Gastrocnemius medialis (tissue), 4 donors: Measurements from ENCODE around the gene P4HA2.

Experiments
- POLR2A ChIP-seq, 2 donors: fragments of 450-650 bp; IDR thresholded peaks; one replicate each; pipeline ENCODE4 v1.6.1; 2017; ENCODE audit warnings: antibody characterized with exemption in 2 of 2, mild to moderate bottlenecking in 2 of 2, moderate library complexity in 2 of 2
- TF ChIP-seq, protein P1 (sequence below), 5 experiments: fragments of 450-650 bp in 3 of 5; fragments of 200-600 bp in 2 of 5; sonication (generic) in 2 of 5; IDR thresholded peaks in 4 of 5; conservative IDR thresholded peaks in 1 of 5; 1 replicate in 4 of 5; 2 replicates in 1 of 5; pipeline ENCODE4 v1.5.1; 2016 to 2019; ENCODE audit warnings: antibody characterized with exemption in 5 of 5, mild to moderate bottlenecking in 3 of 5, moderate library complexity in 3 of 5

DNA sequence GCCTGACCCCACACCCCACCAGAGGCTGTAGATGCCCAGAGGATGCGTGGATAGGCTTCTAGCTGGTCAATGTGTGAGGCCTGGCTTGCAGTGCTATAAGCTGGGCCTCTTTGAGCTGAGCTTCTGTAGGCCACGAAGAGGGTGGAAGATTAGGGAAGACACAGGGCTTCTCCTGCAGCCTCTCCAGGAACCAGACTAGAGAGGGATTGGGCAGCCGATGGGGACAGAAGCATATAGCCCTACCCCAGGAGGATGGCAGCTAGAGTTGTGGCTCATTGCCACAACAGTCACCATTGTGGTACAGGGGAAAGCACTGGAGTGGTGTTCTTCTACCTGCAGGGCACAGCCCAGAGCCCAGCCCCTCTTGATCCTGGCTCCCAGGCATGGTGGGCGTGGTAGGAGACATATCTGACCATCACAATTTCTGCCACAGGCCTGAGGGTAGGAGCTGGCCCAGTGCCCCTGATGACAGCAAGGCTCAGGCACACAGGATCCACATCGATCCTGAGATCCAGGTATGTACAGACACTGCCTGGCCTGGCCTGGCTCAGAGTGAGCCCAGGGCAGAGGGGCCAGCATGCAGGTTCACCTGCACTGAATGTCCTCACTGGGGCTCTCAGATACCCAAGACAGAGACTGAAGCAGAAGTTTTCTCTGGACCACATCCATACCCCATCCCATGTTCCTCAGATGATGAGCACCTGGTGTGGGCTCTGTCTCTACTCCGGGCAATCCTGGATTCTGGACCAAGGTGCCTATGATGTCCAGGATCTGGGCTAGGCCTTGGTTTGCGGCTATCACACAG, 38.6 kb upstream of the P4HA2 start:
- TF ChIP-seq, protein P1, sequence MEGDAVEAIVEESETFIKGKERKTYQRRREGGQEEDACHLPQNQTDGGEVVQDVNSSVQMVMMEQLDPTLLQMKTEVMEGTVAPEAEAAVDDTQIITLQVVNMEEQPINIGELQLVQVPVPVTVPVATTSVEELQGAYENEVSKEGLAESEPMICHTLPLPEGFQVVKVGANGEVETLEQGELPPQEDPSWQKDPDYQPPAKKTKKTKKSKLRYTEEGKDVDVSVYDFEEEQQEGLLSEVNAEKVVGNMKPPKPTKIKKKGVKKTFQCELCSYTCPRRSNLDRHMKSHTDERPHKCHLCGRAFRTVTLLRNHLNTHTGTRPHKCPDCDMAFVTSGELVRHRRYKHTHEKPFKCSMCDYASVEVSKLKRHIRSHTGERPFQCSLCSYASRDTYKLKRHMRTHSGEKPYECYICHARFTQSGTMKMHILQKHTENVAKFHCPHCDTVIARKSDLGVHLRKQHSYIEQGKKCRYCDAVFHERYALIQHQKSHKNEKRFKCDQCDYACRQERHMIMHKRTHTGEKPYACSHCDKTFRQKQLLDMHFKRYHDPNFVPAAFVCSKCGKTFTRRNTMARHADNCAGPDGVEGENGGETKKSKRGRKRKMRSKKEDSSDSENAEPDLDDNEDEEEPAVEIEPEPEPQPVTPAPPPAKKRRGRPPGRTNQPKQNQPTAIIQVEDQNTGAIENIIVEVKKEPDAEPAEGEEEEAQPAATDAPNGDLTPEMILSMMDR (IDR thresholded peaks at IDR 0.05 in 4 of 5, conservative IDR thresholded peaks at IDR 0.05 in 1 of 5) = no peak
- TF ChIP-seq POLR2A (IDR thresholded peaks at IDR 0.05) = no peak
